ENCODE data around the gene ACRV1. TPM values are rescaled to one million over a fixed set of nuclear protein-coding genes. Genes with fewer than 3 reads are reported as not detected.

ACRV1 gene
- total RNA-seq, 2 experiments from 2014 or later, result not detected

DNA sequence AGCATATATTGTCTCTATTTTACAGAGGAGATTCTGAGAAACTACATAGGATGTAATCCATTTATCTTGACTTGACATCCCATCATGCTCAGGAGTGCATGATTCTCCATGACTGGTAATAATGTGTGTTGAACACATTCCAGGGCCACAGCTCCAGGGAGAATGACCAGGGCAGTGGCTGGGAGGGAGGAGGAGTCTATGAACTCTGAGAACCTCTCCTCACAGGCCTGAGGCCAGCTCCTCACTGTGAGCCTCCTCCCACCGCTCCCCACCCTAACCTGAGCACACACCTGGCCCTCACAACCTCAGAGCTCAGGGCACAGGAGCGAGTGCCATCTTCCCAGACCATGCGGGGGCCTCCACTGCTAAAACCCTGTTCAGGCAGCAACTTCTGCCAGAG is 8.0 kb upstream of the ACRV1 start:
- ATAC-seq, result no peak

DNA sequence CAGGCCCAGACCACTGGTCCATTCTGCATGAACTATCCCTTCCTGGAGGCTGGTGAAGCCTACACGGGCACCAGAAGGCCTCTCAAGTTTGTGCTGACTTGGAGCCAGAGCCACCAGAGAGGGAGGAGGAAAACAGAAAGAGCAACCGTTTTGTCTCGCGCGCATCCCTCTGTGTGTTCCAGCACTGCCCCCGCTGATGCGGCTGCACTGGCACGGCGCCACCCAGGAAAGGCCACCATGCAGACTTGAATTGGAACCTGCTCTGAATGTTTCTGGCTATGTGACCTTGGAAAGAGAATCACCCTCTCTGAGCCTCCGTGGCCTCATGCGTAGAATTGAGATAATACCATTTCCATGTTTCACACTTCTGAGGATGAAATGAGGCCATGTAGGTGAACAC is 7.4 kb upstream of the ACRV1 start:
- ChIA-PET CTCF (no interaction called here), POLR2A (no interaction called here)
- H3K27ac Mint-ChIP-seq, result no peak overlapping the region
- no peaks in the 10 kb centered on the region for H3K27me3 Mint-ChIP-seq
- no peaks in the 10 kb centered on the region for H3K9me3 Mint-ChIP-seq (ENCODE audit: low read depth)
- intact Hi-C loops (cut with DNase I, micrococcal nuclease), result no loop called here
- DNase-seq (no peak), ATAC-seq (no peak)
- no peaks in the 10 kb centered on the region for H3K4me1 Mint-ChIP-seq
- H3K36me3 Mint-ChIP-seq (ENCODE audit: low read depth), result no peaks in the 10 kb centered on the region
- no peak overlapping the region for H3K4me3 Mint-ChIP-seq

More for the DNA sequence above, 8.0 kb upstream of the ACRV1 start:
- intact Hi-C loops (cut with DNase I, micrococcal nuclease), result no loop called here
- Mint-ChIP-seq H3K9me3 (ENCODE audit: low read depth) (no peaks in the 10 kb centered on the region), H3K27ac (no peak overlapping the region), H3K27me3 (no peaks in the 10 kb centered on the region), H3K4me3 (no peak overlapping the region), H3K4me1 (no peaks in the 10 kb centered on the region), H3K36me3 (ENCODE audit: low read depth) (no peaks in the 10 kb centered on the region)
- CTCF ChIA-PET, result no interaction called here
- no peak for DNase-seq
- POLR2A ChIA-PET, result no interaction called here

DNA sequence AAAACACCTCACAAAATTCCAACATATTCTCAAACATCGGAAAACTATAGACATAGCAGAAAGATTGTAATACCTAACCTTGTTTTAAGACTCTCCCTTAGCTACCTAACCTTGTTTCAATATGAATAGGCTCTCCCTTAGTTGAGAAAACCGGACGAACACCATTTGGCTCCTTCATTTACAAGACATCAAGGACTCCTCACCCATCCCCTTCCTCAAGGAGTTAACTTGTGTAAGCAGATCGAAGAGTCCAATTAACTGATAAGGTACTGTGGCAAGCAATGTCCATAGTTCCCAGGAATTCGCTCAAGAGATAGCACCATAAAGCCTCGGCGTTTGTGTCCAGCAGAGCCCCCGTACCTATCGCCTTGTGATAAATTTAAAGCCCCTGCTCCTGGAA is 4.6 kb upstream of the ACRV1 start:
- Mint-ChIP-seq H3K27ac (no peak overlapping the region), H3K36me3 (ENCODE audit: low read depth) (peaks cover 2% of the 10 kb centered on the region), H3K27me3 (no peaks in the 10 kb centered on the region), H3K4me1 (no peaks in the 10 kb centered on the region), H3K9me3 (ENCODE audit: low read depth) (no peaks in the 10 kb centered on the region), H3K4me3 (no peak overlapping the region)
- no peak for ATAC-seq
- intact Hi-C loops (cut with DNase I, micrococcal nuclease), result no loop called here
- CTCF ChIA-PET, result no interaction called here
- no peak for DNase-seq
- POLR2A ChIA-PET, result interaction anchor here (0.6 kb wide), 1 partner anchor 553 kb away, joined by 3 read pairs; no protein-coding TSS in a partner anchor

DNA sequence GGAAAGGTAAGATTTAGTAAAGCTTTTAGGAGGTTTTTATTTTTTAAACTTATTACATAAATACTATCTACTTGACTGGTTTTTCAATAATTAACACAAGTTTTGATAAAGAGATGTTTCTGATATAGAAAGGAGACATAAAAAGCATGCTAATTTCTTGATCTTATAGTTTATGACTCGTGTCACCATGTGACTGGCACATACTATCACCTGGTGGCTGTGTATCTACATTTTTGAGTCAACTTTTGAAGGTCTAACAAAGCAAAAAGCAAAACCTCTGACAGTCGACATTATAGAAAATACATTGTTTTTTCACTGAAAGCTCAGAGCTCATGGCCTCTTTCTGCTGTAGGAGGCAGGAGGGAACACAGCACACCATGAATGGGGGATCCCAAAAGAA is 810 bp downstream of the ACRV1 start:
- DNase-seq (no peak), ATAC-seq (peak; percentile 64)
- POLR2A ChIA-PET, result no interaction called here
- no peaks in the 10 kb centered on the region for H3K9me3 Mint-ChIP-seq (ENCODE audit: low read depth)
- H3K27me3 Mint-ChIP-seq, result no peaks in the 10 kb centered on the region
- H3K27ac Mint-ChIP-seq, result no peak overlapping the region
- peaks cover 27% of the 10 kb centered on the region for H3K36me3 Mint-ChIP-seq (ENCODE audit: low read depth)
- H3K4me3 Mint-ChIP-seq, result no peak overlapping the region
- CTCF ChIA-PET, result interaction anchor here (0.5 to 1.4 kb wide), 4 partner anchors 10 to 48 kb away, joined by 3 to 7 read pairs (median 3); no protein-coding TSS in a partner anchor
- intact Hi-C loops (cut with DNase I, micrococcal nuclease), result no loop called here
- H3K4me1 Mint-ChIP-seq, result peaks cover 2% of the 10 kb centered on the region

DNA sequence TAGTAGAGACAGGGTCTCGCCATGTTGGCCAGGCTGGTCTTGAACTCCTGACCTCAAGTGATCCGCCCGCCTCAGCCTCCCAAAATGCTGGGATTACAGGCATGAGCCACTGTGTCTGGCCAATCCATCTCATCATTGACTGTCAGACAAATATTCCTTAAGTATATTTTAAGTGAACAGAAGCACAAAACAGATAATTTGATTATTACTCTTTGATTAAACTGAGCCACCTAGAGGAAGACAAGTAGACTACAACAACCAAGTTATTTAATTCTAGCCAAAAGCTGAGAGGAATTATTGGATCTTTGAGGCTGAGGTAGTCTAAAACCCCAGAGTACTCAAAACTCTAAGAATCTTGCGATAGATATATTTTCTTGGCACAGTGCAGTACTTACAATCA is 1.2 kb downstream of the ACRV1 start:
- Mint-ChIP-seq H3K4me3 (no peak overlapping the region), H3K27me3 (no peaks in the 10 kb centered on the region), H3K4me1 (peaks cover 2% of the 10 kb centered on the region), H3K36me3 (ENCODE audit: low read depth) (peaks cover 27% of the 10 kb centered on the region), H3K27ac (no peak overlapping the region), H3K9me3 (ENCODE audit: low read depth) (no peaks in the 10 kb centered on the region)
- ChIA-PET CTCF (interaction anchor here (0.5 to 1.4 kb wide), 4 partner anchors 9 to 49 kb away, joined by 3 to 7 read pairs (median 3); no protein-coding TSS in a partner anchor), POLR2A (no interaction called here)
- peak; percentile 30 for ATAC-seq
- no peak for DNase-seq
- intact Hi-C loops (cut with DNase I, micrococcal nuclease), result no loop called here

DNA sequence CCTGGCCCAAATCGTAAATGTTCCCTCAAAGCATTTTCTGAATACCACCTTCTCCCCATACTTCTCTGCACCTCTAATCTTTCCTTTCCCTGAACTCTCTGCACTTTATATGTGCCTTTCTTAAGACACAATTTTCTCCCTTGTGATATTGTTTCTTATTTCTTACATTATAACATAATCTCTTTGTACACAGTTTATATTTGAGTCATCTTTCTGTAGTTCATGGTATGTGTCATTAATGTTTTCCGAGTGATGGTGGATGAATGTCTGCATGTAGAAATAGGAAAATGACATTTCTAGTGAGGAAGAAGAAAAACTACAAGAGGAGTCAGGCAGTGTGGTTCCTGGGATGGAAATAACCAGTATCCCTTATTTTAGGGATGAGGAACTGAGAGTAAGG is 5.5 kb downstream of the ACRV1 start:
- no peak overlapping the region for H3K27ac Mint-ChIP-seq
- H3K9me3 Mint-ChIP-seq (ENCODE audit: low read depth), result no peaks in the 10 kb centered on the region
- ATAC-seq, result no peak
- intact Hi-C loops (cut with DNase I, micrococcal nuclease), result no loop called here
- CTCF ChIA-PET, result no interaction called here
- H3K36me3 Mint-ChIP-seq (ENCODE audit: low read depth), result peaks cover 35% of the 10 kb centered on the region
- DNase-seq, result no peak
- POLR2A ChIA-PET, result no interaction called here
- H3K4me1 Mint-ChIP-seq, result peaks cover 2% of the 10 kb centered on the region
- H3K4me3 Mint-ChIP-seq, result no peak overlapping the region
- no peaks in the 10 kb centered on the region for H3K27me3 Mint-ChIP-seq

DNA sequence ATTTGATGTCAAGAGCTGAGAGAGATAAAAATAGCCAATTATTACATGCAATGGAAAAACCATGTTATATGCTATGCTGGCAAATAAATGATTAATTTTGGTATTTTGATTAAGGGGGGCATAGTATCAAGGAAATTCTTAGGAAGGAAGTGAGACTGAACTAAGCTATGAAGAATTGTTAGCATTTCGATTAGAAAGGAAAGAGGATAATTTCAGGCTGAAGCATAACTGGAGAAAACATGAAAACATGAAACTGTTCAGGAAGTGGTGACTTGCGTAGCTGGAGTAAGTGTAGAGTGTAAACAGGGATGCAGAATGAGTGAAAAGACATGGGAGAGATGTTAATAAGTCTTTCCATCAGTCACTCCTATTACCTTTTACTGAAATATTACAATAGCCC is 6.4 kb downstream of the ACRV1 start:
- CTCF ChIA-PET, result no interaction called here
- peaks cover 38% of the 10 kb centered on the region for H3K36me3 Mint-ChIP-seq (ENCODE audit: low read depth)

DNA sequence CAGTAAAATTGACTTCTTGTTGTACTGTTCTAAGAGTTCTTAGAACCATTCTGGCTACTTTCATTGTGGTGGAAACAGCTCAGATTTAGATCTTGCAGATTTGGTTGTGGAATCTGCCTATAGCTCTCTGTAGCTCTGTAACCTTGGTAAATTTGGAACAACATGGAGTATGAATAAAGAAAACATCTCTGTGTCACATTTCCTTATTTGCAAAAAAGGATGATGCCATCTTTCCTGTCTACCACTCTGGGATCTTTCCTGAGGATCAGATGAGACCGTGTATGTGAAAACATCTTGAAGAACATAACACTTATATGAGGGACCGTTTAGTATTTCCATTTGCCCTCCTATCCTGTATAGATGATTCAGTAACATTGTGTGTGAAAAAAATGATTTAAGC is 9.1 kb downstream of the ACRV1 start:
- Mint-ChIP-seq H3K4me3 (no peak overlapping the region), H3K9me3 (ENCODE audit: low read depth) (peaks cover 7% of the 10 kb centered on the region), H3K27ac (no peak overlapping the region), H3K27me3 (no peaks in the 10 kb centered on the region), H3K4me1 (no peaks in the 10 kb centered on the region), H3K36me3 (ENCODE audit: low read depth) (peaks cover 37% of the 10 kb centered on the region)
- no peak for ATAC-seq
- intact Hi-C loops (cut with DNase I, micrococcal nuclease), result no loop called here
- CTCF ChIA-PET, result no interaction called here
- POLR2A ChIA-PET, result no interaction called here
- no peak for DNase-seq

More for the DNA sequence above, 6.4 kb downstream of the ACRV1 start:
- no peaks in the 10 kb centered on the region for H3K4me1 Mint-ChIP-seq
- H3K27me3 Mint-ChIP-seq, result no peaks in the 10 kb centered on the region
- DNase-seq (no peak), ATAC-seq (no peak)
- no peak overlapping the region for H3K27ac Mint-ChIP-seq
- no peak overlapping the region for H3K4me3 Mint-ChIP-seq
- POLR2A ChIA-PET, result no interaction called here
- H3K9me3 Mint-ChIP-seq (ENCODE audit: low read depth), result no peaks in the 10 kb centered on the region
- intact Hi-C loops (cut with DNase I, micrococcal nuclease), result no loop called here

DNA sequence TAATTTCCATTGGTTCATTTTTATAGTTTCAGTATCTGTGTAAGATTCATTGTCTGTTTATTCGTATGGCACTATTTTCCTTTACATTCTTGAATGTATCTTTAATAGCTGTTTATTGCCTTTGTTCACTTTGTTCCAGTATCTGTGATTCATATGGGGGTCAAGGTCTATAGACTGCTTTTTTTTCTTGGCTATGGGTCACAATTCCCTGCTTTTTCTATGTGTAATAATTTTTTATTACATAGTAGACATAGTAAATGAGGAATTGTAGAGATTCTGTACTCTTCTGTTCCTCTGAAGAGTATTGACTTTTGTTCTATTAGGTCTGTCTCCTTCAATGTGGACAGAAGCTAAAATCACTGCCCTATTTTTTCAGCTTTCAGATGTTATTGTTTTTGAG is 10.5 kb downstream of the ACRV1 start:
- DNase-seq, result no peak

DNA sequence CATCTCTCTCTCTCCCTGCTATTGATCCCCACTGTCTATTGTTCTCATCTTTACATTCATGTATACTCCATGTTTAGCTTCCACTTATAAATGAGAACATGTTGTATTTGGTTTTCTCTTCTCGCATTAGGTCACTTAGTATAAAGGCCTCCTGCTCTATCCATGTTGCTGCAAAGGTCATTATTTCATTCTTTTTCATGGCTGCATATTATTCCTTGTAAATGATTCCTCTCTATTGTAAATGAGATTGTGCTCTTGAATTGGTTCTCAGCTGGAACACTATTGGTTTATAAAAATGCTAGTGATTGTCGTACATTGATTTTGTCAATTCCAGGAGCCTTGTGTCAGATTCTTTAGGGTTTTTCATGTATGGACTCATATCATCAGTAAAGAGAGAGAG is 13.5 kb downstream of the ACRV1 start:
- ChIA-PET POLR2A (no interaction called here), CTCF (interaction anchor here (0.6 kb wide), 1 partner anchor 11 kb away, joined by 3 read pairs; no protein-coding TSS in a partner anchor)
- H3K36me3 Mint-ChIP-seq (ENCODE audit: low read depth), result peaks cover 71% of the 10 kb centered on the region
- H3K4me1 Mint-ChIP-seq, result peaks cover 13% of the 10 kb centered on the region
- no peak for ATAC-seq
- intact Hi-C loops (cut with DNase I, micrococcal nuclease), result no loop called here
- peaks cover 11% of the 10 kb centered on the region for H3K9me3 Mint-ChIP-seq (ENCODE audit: low read depth)
- no peak for DNase-seq
- H3K4me3 Mint-ChIP-seq, result no peak overlapping the region
- H3K27ac Mint-ChIP-seq, result no peak overlapping the region
- no peaks in the 10 kb centered on the region for H3K27me3 Mint-ChIP-seq

More for the DNA sequence above, 10.5 kb downstream of the ACRV1 start:
- H3K36me3 Mint-ChIP-seq (ENCODE audit: low read depth), result peaks cover 43% of the 10 kb centered on the region
- intact Hi-C loops (cut with DNase I, micrococcal nuclease), result no loop called here
- ChIA-PET POLR2A (no interaction called here), CTCF (interaction anchor here (1.8 kb wide), 1 partner anchor 10 kb away, joined by 7 read pairs; the partner anchor contains the start of gene ACRV1)
- no peaks in the 10 kb centered on the region for H3K27me3 Mint-ChIP-seq
- no peak overlapping the region for H3K27ac Mint-ChIP-seq
- H3K4me1 Mint-ChIP-seq, result no peaks in the 10 kb centered on the region
- no peak for ATAC-seq
- peaks cover 11% of the 10 kb centered on the region for H3K9me3 Mint-ChIP-seq (ENCODE audit: low read depth)
- no peak overlapping the region for H3K4me3 Mint-ChIP-seq

DNA sequence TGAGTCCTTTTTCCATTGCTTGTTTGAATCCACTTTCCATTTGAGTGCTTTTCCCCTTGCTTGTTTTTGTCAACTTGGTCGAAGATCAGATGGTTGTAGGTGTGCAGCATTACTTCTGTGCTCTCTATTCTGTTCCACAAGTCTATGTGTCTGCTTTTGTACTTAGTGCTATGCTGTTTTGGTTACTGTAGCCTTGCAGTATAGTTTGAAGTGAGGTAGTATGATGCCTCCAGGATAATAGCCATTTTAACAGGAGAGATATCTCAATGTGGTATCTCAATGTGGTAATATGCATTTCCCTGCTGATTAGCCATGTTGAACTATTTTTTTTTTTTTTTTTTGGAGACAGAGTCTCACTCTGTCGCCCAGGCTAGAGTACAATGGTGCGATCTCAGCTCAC is 16.7 kb downstream of the ACRV1 start:
- intact Hi-C loops (cut with DNase I, micrococcal nuclease), result no loop called here

DNA sequence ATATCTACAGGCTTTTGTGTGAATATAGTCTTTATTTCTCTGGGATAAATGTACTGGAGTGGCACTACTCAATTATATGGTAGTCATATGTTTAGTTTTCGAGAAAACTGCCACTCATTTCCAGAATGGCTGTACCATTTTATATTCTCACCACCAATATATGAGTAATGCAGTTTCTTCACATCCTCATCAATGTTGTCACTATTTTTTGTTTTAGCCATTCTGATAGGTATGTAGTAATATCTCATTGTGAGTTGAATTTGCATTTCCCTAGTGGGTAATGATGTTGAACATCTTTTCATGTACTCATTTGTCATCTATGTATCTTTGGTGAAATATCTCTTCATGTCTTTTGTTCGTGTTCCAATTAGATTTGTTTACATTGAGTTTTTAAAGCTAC is 18.0 kb downstream of the ACRV1 start:
- Mint-ChIP-seq H3K9me3 (ENCODE audit: low read depth) (peaks cover 11% of the 10 kb centered on the region), H3K27me3 (no peaks in the 10 kb centered on the region), H3K27ac (no peak overlapping the region), H3K4me1 (peaks cover 13% of the 10 kb centered on the region), H3K36me3 (ENCODE audit: low read depth) (peaks cover 75% of the 10 kb centered on the region), H3K4me3 (no peak overlapping the region)
- intact Hi-C loops (cut with DNase I, micrococcal nuclease), result no loop called here
- ChIA-PET CTCF (no interaction called here), POLR2A (interaction anchor here (0.6 kb wide), 1 partner anchor 241 kb away, joined by 3 read pairs; the partner anchor contains the start of gene PUS3)
- ATAC-seq, result peak; percentile 71
- no peak for DNase-seq

More for the DNA sequence above, 16.7 kb downstream of the ACRV1 start:
- Mint-ChIP-seq H3K4me1 (peaks cover 13% of the 10 kb centered on the region), H3K4me3 (no peak overlapping the region), H3K9me3 (ENCODE audit: low read depth) (peaks cover 11% of the 10 kb centered on the region), H3K27me3 (no peaks in the 10 kb centered on the region), H3K27ac (no peak overlapping the region), H3K36me3 (ENCODE audit: low read depth) (peaks cover 71% of the 10 kb centered on the region)
- DNase-seq (no peak), ATAC-seq (peak; percentile 39)
- POLR2A ChIA-PET, result no interaction called here
- CTCF ChIA-PET, result no interaction called here
